ENCODE results near the gene MYL11. TPM values are rescaled to one million over a fixed set of nuclear protein-coding genes. Genes with fewer than 3 reads are reported as not detected.

MYL11 gene
- polyA plus RNA-seq, 1 of the 3 experiments (the other 2 are of a cell fraction): 0.23 TPM

DNA sequence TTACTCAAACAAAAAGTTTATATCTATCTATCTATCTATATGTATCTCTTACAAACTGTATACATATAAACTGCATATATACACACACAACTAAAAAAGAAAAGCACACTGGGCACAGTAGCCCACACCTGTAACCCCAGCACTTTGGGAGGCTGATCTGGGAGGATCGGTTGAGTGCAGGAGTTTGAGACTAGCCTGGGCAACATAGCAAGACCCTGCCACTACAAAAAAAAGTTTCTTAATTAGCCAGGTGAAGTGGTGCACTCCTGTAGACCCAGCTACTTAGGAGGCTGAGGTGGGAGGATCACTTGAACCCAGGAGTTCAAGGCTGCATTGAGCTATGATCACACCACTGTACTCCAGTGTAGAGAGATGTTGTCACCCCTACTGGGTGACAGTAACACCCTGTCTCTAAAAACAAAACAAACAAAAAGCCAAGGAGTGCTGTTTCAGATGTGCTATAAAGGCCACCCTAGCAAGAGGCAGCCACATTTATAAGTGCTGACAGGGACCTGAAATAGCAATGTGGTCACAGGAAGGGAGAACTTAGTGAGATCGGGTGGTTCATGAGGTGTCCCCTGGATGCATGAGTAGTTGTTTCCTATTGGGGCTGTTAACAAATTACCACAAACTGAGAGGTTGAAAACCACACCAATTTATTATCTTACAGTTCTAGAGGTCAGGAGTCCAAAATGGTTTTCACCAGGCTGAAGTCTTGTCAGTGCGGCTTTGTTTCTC lies 24.3 kb upstream of the MYL11 start:
- DNase-seq: no peak
- peaks cover 18 to 23% of the 10 kb centered on the region in 2 experiments; a peak in 3 of 4 replicates for H3K4me1 ChIP-seq (ENCODE audit: control insufficient read depth in 1 of 2, insufficient read depth in 2 of 2, low read depth in 1 of 2, low read length in 1 of 2)
- peaks cover 13% of the 10 kb centered on the region for H3F3A ChIP-seq (replicated peaks; ENCODE audit: insufficient read depth)
- peaks cover 22 to 37% of the 10 kb centered on the region in 2 experiments for H3K36me3 ChIP-seq (replicated peaks in 1 of 2; ENCODE audit: control insufficient read depth in 1 of 2, insufficient read depth in 2 of 2, low read length in 1 of 2)
- H3K4me2 ChIP-seq: no peak overlapping the region
- H3K27me3 ChIP-seq (ENCODE audit: insufficient read depth): no peaks in the 10 kb centered on the region
- peaks cover 21% of the 10 kb centered on the region for H4K20me1 ChIP-seq (ENCODE audit: insufficient read depth)
- WGBS (ENCODE audit: low lambda C conversion rate): 85% methylated on average over 3 of the region's 3 CpGs
- H3K9me2 ChIP-seq: no peaks in the 10 kb centered on the region
- peak overlapping the region in 1 of 2 experiments; percentile 26; a peak in 1 of 4 replicates for H3K27ac ChIP-seq (ENCODE audit: low read depth in 2 of 2, low read length in 1 of 2)
- ChIA-PET POLR2A (interaction anchor here (0.6 kb wide), 1 partner anchor 1422 kb away, joined by 3 read pairs; no protein-coding TSS in a partner anchor), CTCF (interaction anchor here (2.3 kb wide), 1 partner anchor 59 kb away, joined by 8 read pairs; no protein-coding TSS in a partner anchor)
- H3K79me2 ChIP-seq (ENCODE audit: insufficient read depth): peaks cover 26% of the 10 kb centered on the region
- TF ChIP-seq ELF1 (IDR thresholded peaks at IDR 0.05) (no peak), RCOR1 (IDR thresholded peaks at IDR 0.05; ENCODE audit: low read length) (no peak), CHD2 (IDR thresholded peaks at IDR 0.05; ENCODE audit: low read length, partially characterized antibody) (no peak), FOXM1 (IDR thresholded peaks at IDR 0.05; ENCODE audit: low read depth) (no peak), RXRA (IDR thresholded peaks at IDR 0.05; ENCODE audit: borderline replicate concordance, low read depth) (no peak), JUND (IDR thresholded peaks at IDR 0.05) (no peak), MXI1 (IDR thresholded peaks at IDR 0.05; ENCODE audit: low read depth, low read length) (no peak), EP300 (IDR thresholded peaks at IDR 0.05; ENCODE audit: borderline replicate concordance in 1 of 2, low read depth in 1 of 2, low read length in 1 of 2) (no peak), NFIC (IDR thresholded peaks at IDR 0.05; ENCODE audit: borderline replicate concordance) (no peak), TEAD4 (IDR thresholded peaks at IDR 0.05; ENCODE audit: borderline replicate concordance, insufficient read depth) (no peak)
- TF ChIP-seq, protein P1, sequence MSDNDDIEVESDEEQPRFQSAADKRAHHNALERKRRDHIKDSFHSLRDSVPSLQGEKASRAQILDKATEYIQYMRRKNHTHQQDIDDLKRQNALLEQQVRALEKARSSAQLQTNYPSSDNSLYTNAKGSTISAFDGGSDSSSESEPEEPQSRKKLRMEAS (IDR thresholded peaks at IDR 0.05; ENCODE audit: low read depth): no peak
- TF ChIP-seq, protein P2, sequence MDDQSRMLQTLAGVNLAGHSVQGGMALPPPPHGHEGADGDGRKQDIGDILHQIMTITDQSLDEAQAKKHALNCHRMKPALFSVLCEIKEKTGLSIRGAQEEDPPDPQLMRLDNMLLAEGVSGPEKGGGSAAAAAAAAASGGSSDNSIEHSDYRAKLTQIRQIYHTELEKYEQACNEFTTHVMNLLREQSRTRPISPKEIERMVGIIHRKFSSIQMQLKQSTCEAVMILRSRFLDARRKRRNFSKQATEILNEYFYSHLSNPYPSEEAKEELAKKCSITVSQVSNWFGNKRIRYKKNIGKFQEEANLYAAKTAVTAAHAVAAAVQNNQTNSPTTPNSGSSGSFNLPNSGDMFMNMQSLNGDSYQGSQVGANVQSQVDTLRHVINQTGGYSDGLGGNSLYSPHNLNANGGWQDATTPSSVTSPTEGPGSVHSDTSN (IDR thresholded peaks at IDR 0.05): no peak
- TF ChIP-seq, protein P3, sequence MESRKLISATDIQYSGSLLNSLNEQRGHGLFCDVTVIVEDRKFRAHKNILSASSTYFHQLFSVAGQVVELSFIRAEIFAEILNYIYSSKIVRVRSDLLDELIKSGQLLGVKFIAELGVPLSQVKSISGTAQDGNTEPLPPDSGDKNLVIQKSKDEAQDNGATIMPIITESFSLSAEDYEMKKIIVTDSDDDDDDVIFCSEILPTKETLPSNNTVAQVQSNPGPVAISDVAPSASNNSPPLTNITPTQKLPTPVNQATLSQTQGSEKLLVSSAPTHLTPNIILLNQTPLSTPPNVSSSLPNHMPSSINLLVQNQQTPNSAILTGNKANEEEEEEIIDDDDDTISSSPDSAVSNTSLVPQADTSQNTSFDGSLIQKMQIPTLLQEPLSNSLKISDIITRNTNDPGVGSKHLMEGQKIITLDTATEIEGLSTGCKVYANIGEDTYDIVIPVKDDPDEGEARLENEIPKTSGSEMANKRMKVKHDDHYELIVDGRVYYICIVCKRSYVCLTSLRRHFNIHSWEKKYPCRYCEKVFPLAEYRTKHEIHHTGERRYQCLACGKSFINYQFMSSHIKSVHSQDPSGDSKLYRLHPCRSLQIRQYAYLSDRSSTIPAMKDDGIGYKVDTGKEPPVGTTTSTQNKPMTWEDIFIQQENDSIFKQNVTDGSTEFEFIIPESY (IDR thresholded peaks at IDR 0.05; ENCODE audit: borderline replicate concordance, low read depth): no peak
- TF ChIP-seq, protein P4, sequence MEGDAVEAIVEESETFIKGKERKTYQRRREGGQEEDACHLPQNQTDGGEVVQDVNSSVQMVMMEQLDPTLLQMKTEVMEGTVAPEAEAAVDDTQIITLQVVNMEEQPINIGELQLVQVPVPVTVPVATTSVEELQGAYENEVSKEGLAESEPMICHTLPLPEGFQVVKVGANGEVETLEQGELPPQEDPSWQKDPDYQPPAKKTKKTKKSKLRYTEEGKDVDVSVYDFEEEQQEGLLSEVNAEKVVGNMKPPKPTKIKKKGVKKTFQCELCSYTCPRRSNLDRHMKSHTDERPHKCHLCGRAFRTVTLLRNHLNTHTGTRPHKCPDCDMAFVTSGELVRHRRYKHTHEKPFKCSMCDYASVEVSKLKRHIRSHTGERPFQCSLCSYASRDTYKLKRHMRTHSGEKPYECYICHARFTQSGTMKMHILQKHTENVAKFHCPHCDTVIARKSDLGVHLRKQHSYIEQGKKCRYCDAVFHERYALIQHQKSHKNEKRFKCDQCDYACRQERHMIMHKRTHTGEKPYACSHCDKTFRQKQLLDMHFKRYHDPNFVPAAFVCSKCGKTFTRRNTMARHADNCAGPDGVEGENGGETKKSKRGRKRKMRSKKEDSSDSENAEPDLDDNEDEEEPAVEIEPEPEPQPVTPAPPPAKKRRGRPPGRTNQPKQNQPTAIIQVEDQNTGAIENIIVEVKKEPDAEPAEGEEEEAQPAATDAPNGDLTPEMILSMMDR (IDR thresholded peaks at IDR 0.05): no peak
- no peak overlapping the region for H3K9ac ChIP-seq
- no peak overlapping the region for H2AFZ ChIP-seq (ENCODE audit: low read depth)
- no peaks in the 10 kb centered on the region for H3K9me3 ChIP-seq
- H3K4me3 ChIP-seq (ENCODE audit: low read depth in 2 of 2, low read length in 1 of 2): no peak overlapping the region

All from SK-N-SH (cell line).